Stomach (tissue), 9 donors: Measurements from ENCODE around the gene CLRN3. TPM values are rescaled to one million over a fixed set of nuclear protein-coding genes. Genes with fewer than 3 reads are reported as not detected.

Source experiments
- DNase-seq, 2 donors: peaks; one replicate each; pipeline versions ENCODE4 v3.0.0 to v3.0.0-alpha.2; 2013 to 2019
- H3K27ac ChIP-seq, 5 donors: fragments of 200-600 bp in 4 of 5; sonication (generic) in 4 of 5; one replicate each; pipeline ENCODE4 v1.5.1; 2013 to 2019; ENCODE audit warnings: mild to moderate bottlenecking in 1 of 5, moderate library complexity in 1 of 5
- H3K27me3 ChIP-seq, 3 donors: fragments of 200-600 bp; sonication (generic); one replicate each; pipeline ENCODE4 v1.5.1; 2017 to 2019; ENCODE audit warnings: mixed run types in 1 of 3
- H3K36me3 ChIP-seq, 4 donors: fragments of 200-600 bp; sonication (generic); 1 replicate in 3 of 4; 2 replicates in 1 of 4; pipeline ENCODE4 v1.5.1; 2016 to 2019
- H3K4me1 ChIP-seq, 4 donors: fragments of 200-600 bp; sonication (generic); one replicate each; pipeline ENCODE4 v1.5.1; 2016 to 2019
- H3K4me3 ChIP-seq, 4 donors: fragments of 200-600 bp; sonication (generic) in 3 of 4; one replicate each; pipeline ENCODE4 v1.5.1; 2016 to 2019; ENCODE audit warnings: mild to moderate bottlenecking in 1 of 4
- H3K9me3 ChIP-seq, 4 donors: fragments of 200-600 bp; sonication (generic); one replicate each; pipeline ENCODE4 v1.5.1; 2016 to 2019
- CTCF ChIP-seq, 7 experiments: fragments of 450-650 bp in 4 of 7; fragments of 200-600 bp in 3 of 7; sonication (generic) in 3 of 7; IDR thresholded peaks; one replicate each; pipeline ENCODE4 v1.5.1; 2016 to 2019; ENCODE audit warnings: antibody characterized with exemption in 7 of 7, control low read depth in 2 of 7, mild to moderate bottlenecking in 1 of 7
- EP300 ChIP-seq: sonication (generic); formaldehyde crosslinking; IDR thresholded peaks from one replicate; pipeline ENCODE4 v1.6.1; 2017; ENCODE audit warnings: antibody characterized with exemption
- POLR2A ChIP-seq, 4 donors: fragments of 450-650 bp; IDR thresholded peaks; one replicate each; pipeline ENCODE4 v1.6.1; 2016; ENCODE audit warnings: antibody characterized with exemption in 4 of 4, control low read depth in 2 of 4, mild to moderate bottlenecking in 1 of 4, moderate library complexity in 1 of 4
- POLR2AphosphoS5 ChIP-seq, 3 donors: sonication (generic); formaldehyde crosslinking; IDR thresholded peaks; one replicate each; pipeline ENCODE4 v1.6.1; 2016; ENCODE audit warnings: antibody characterized with exemption in 3 of 3
- WGBS, 5 donors: extraction: QIAGEN DNeasy Blood & Tissue Kit in 3 of 5; methylation state at CpG; one replicate each; pipeline versions ENCODE4 v1.1.5 to v1.1.7; 2013 to 2018; 5-methylcytosine and 5-hydroxymethylcytosine counted together
- intact Hi-C: fragments of 100-400 bp; cut with DNase I; formaldehyde crosslinking; loops from one replicate; pipeline ENCODE4 v1.15.1; 2023; ENCODE audit warnings: low total_unique reads
- polyA plus RNA-seq, 3 donors: library from polyadenylated mRNA; stranded (reverse); fragments of 200-250 nt; gene quantifications; one replicate each; pipeline ENCODE4 v1.2.3, GENCODE V29; 2013
- total RNA-seq, 5 donors: library from RNA; depleted of rRNA; stranded (reverse); fragments of >200 nt; gene quantifications; one replicate each; pipeline versions ENCODE4 v1.1.0 to v1.2.3, GENCODE V29; 2014 to 2016
- donor health status: healthy with polysubstance abuse.
- donor health status: Bipolar disorder and iron deficiency.
- donor health status: healthy.

Gene CLRN3
- total and polyA plus RNA-seq, 8 donors: 0.25 to 15.4 (median 1.7) TPM; not detected in 5

- H3K27ac ChIP-seq: no peak overlapping the region
- H3K27me3 ChIP-seq: peaks cover 0 to 9% (median 0%) of the 10 kb centered on the region in 3 donors
- DNase-seq: no peak
- intact Hi-C loops: no loop called here
- no peaks in the 10 kb centered on the region for H3K4me1 ChIP-seq
- WGBS, 5 donors: 74 to 84% (median 79%) methylated on average over 8 of the region's 8 CpGs
- H3K4me3 ChIP-seq: no peak overlapping the region
- TF ChIP-seq CTCF (IDR thresholded peaks at IDR 0.05): no peak
- H3K9me3 ChIP-seq: peaks cover 4 to 18% (median 9%) of the 10 kb centered on the region in 4 donors
- no peaks in the 10 kb centered on the region for H3K36me3 ChIP-seq
These were observed 26.3 kb downstream of the CLRN3 start for GRCh38 chr10:127866276-127867013.

- intact Hi-C loops: no loop called here
- WGBS, 5 donors: 88 to 92% (median 91%) methylated on average over 6 of the region's 6 CpGs
- Histone ChIP-seq H3K27ac (no peak overlapping the region), H3K4me3 (no peak overlapping the region), H3K4me1 (no peaks in the 10 kb centered on the region), H3K9me3 (peaks cover 0 to 14% (median 6%) of the 10 kb centered on the region in 4 donors), H3K27me3 (peaks cover 0 to 4% (median 0%) of the 10 kb centered on the region in 3 donors), H3K36me3 (no peaks in the 10 kb centered on the region)
- no peak for TF ChIP-seq POLR2A (IDR thresholded peaks at IDR 0.05)
- no peak for TF ChIP-seq EP300
- TF ChIP-seq POLR2AphosphoS5 (IDR thresholded peaks at IDR 0.05): no peak
- no peak for TF ChIP-seq CTCF (IDR thresholded peaks at IDR 0.05)
- no peak for DNase-seq
These were observed 29.4 kb downstream of the CLRN3 start for GRCh38 chr10:127863231-127863825.

- 88 to 96% (median 91%) methylated on average over 6 of the region's 6 CpGs for WGBS, 5 donors
- Histone ChIP-seq H3K4me3 (no peak overlapping the region), H3K27me3 (peaks cover 0 to 4% (median 0%) of the 10 kb centered on the region in 3 donors), H3K9me3 (peaks cover 0 to 14% (median 6%) of the 10 kb centered on the region in 4 donors), H3K36me3 (no peaks in the 10 kb centered on the region), H3K4me1 (no peaks in the 10 kb centered on the region), H3K27ac (no peak overlapping the region)
- no peak for TF ChIP-seq POLR2AphosphoS5 (IDR thresholded peaks at IDR 0.05)
- no peak for TF ChIP-seq POLR2A (IDR thresholded peaks at IDR 0.05)
- TF ChIP-seq CTCF (IDR thresholded peaks at IDR 0.05): no peak
- TF ChIP-seq EP300: no peak
- intact Hi-C loops: no loop called here
- no peak for DNase-seq
These were observed 32.1 kb downstream of the CLRN3 start for GRCh38 chr10:127860592-127860991.

- intact Hi-C loops: loop anchor here (10.0 kb wide), 1 partner anchor 141 kb away; no protein-coding TSS in a partner anchor
These were observed 36.8 kb downstream of the CLRN3 start for GRCh38 chr10:127855976-127856375.

More at GRCh38 chr10:127855976-127856375, 36.8 kb downstream of the CLRN3 start:
- peaks cover 0 to 8% (median 2%) of the 10 kb centered on the region in 4 donors for H3K4me1 ChIP-seq
- WGBS, 5 donors: 78 to 90% (median 82%) methylated on average over 6 to 10 of the region's 10 CpGs
- H3K36me3 ChIP-seq: no peaks in the 10 kb centered on the region
- H3K27ac ChIP-seq: no peak overlapping the region
- no peaks in the 10 kb centered on the region for H3K9me3 ChIP-seq
- DNase-seq: no peak
- H3K27me3 ChIP-seq: peaks cover 0 to 12% (median 4%) of the 10 kb centered on the region in 3 donors
- TF ChIP-seq EP300 (no peak), POLR2AphosphoS5 (IDR thresholded peaks at IDR 0.05) (no peak), CTCF (IDR thresholded peaks at IDR 0.05) (no peak), POLR2A (IDR thresholded peaks at IDR 0.05) (no peak)
- no peak overlapping the region for H3K4me3 ChIP-seq
